GM23338 (cell line): ENCODE results near the gene CACNA1H. TPM values are rescaled to one million over a fixed set of nuclear protein-coding genes. Genes with fewer than 3 reads are reported as not detected.

Experiments used
- ATAC-seq: fragments of 200-7000 bp; cut with Tn5 transposase; 3 replicates; pipeline ENCODE4 v1.9.1; 2020
- DNase-seq: peaks from one replicate; pipeline ENCODE4 v3.0.0-alpha.2; 2015; ENCODE audit warnings: low spot score
- H2AFZ ChIP-seq: fragments of 200-600 bp; sonication (generic); 2 replicates; pipeline ENCODE4 v1.8.0; 2016; ENCODE audit warnings: antibody characterized with exemption, mild to moderate bottlenecking, moderate library complexity
- H3F3A ChIP-seq: fragments of 200-600 bp; sonication (generic); replicated peaks from 2 replicates; pipeline ENCODE4 v1.8.0; 2017; ENCODE audit warnings: antibody characterized with exemption, mixed run types, low read depth
- H3K27ac ChIP-seq: fragments of 200-600 bp; sonication (generic); 2 replicates; pipeline ENCODE4 v1.6.1; 2016; ENCODE audit warnings: low read depth
- H3K27me3 ChIP-seq: fragments of 200-600 bp; sonication (generic); 2 replicates; pipeline ENCODE4 v1.8.0; 2016; ENCODE audit warnings: mild to moderate bottlenecking, mixed run types, moderate library complexity; ENCODE audit not compliant: insufficient read depth
- H3K36me3 ChIP-seq: fragments of 200-600 bp; sonication (generic); 2 replicates; pipeline ENCODE4 v1.8.0; 2016; ENCODE audit warnings: mild to moderate bottlenecking; ENCODE audit not compliant: insufficient read depth
- H3K4me1 ChIP-seq: fragments of 200-600 bp; sonication (generic); 2 replicates; pipeline ENCODE4 v1.8.0; 2016; ENCODE audit warnings: mild to moderate bottlenecking, moderate library complexity; ENCODE audit not compliant: insufficient read depth
- H3K4me2 ChIP-seq: fragments of 200-600 bp; sonication (generic); 2 replicates; pipeline ENCODE4 v1.7.1; 2017; ENCODE audit warnings: mixed run types
- H3K4me3 ChIP-seq: fragments of 200-600 bp; sonication (generic); 2 replicates; pipeline ENCODE4 v1.6.1; 2016; ENCODE audit warnings: mixed run types
- H3K79me2 ChIP-seq: fragments of 200-600 bp; sonication (generic); replicated peaks from 2 replicates; pipeline ENCODE4 v1.8.0; 2017; ENCODE audit warnings: mild to moderate bottlenecking; ENCODE audit not compliant: insufficient read depth
- H3K9me2 ChIP-seq: fragments of 200-600 bp; sonication (generic); 2 replicates; pipeline ENCODE4 v1.8.0; 2017; ENCODE audit not compliant: insufficient read depth
- H4K20me1 ChIP-seq: fragments of 200-600 bp; sonication (generic); replicated peaks from 2 replicates; pipeline ENCODE4 v1.8.0; 2017; ENCODE audit warnings: mild to moderate bottlenecking; ENCODE audit not compliant: insufficient read depth
- H3K27ac Mint-ChIP-seq: 2 replicates; pipeline ENCODE4 v1.8.0; 2020; ENCODE audit warnings: inconsistent platforms, mild to moderate bottlenecking, moderate library complexity, mixed read lengths
- H3K27me3 Mint-ChIP-seq: 3 replicates; pipeline ENCODE4 v1.8.0; 2022; ENCODE audit warnings: low read depth, mild to moderate bottlenecking, moderate library complexity, mixed read lengths, inconsistent platforms; ENCODE audit not compliant: insufficient read depth, poor library complexity
- H3K36me3 Mint-ChIP-seq: 3 replicates; pipeline ENCODE4 v1.8.0; 2021; ENCODE audit warnings: low read depth, mild to moderate bottlenecking, inconsistent platforms, moderate library complexity, mixed read lengths
- H3K4me1 Mint-ChIP-seq: 3 replicates; pipeline ENCODE4 v1.8.0; 2020; ENCODE audit warnings: mild to moderate bottlenecking, inconsistent platforms, mixed read lengths
- H3K4me3 Mint-ChIP-seq: 3 replicates; pipeline ENCODE4 v1.8.0; 2021; ENCODE audit warnings: moderate library complexity, mild to moderate bottlenecking, inconsistent platforms, mixed read lengths
- H3K9me3 Mint-ChIP-seq: 3 replicates; pipeline ENCODE4 v1.8.0; 2020; ENCODE audit warnings: moderate library complexity, mild to moderate bottlenecking, inconsistent platforms, mixed read lengths
- CTCF ChIP-seq, 2 experiments: fragments of 200-600 bp in 1 of 2; sonication (generic) in 1 of 2; conservative IDR thresholded peaks; 2 replicates each; pipeline versions ENCODE4 v1.5.1 to v1.6.1; 2016 to 2017; ENCODE audit warnings: antibody characterized with exemption in 2 of 2, low read depth in 2 of 2, mild to moderate bottlenecking in 2 of 2, moderate library complexity in 1 of 2
- NANOG ChIP-seq: IDR thresholded peaks from 2 replicates; pipeline ENCODE4 v1.6.1; 2016; ENCODE audit warnings: antibody characterized with exemption, borderline replicate concordance
- STAT1 ChIP-seq: IDR thresholded peaks from one replicate; pipeline ENCODE4 v1.6.1; 2016; ENCODE audit warnings: antibody characterized with exemption; ENCODE audit not compliant: unreplicated experiment
- ZNF462 ChIP-seq: fragments of 250-450 bp; sonication (Bioruptor Pico); IDR thresholded peaks from 2 replicates; pipeline ENCODE4 v1.5.0; 2020; ENCODE audit warnings: mild to moderate bottlenecking, moderate library complexity
- polyA plus RNA-seq: library from polyadenylated mRNA; unstranded; fragments of >200 nt; fragmentation: Nextera tagmentation; extraction: Ambion mirVana; gene quantifications from 2 replicates; pipeline ENCODE4 v1.2.1, GENCODE V29; 2016
- total RNA-seq: library from RNA; depleted of rRNA; stranded (reverse); fragments of >200 nt; shearing (Covaris generic); gene quantifications from 2 replicates; pipeline ENCODE4 v1.2.3, GENCODE V29; 2014
- TF ChIP-seq, protein P1 (sequence below): IDR thresholded peaks from 2 replicates; pipeline ENCODE4 v1.6.1; 2016; ENCODE audit warnings: antibody characterized with exemption

The CACNA1H gene
- total and polyA plus RNA-seq, 2 experiments from 2014 or later = 3.5 to 43.3 TPM

GRCh38 chr16:1149101-1149636 is 3.7 kb upstream of the CACNA1H start:
- H3K9me2 ChIP-seq = no peaks in the 10 kb centered on the region
- H3F3A ChIP-seq = 0 out of 2 replicates have a peak, but pooled peaks cover 7% of the 10 kb centered on the region
- H3K4me3 ChIP-seq = no peak overlapping the region
- no peak overlapping the region for H2AFZ ChIP-seq
- H3K79me2 ChIP-seq = 0 out of 2 replicates have a peak, but pooled peaks cover 2% of the 10 kb centered on the region
- Mint-ChIP-seq H3K27ac (no peak overlapping the region), H3K4me1 (peaks cover 3% of the 10 kb centered on the region; the same call in 1 of the 3 replicates), H3K9me3 (peaks cover 15% of the 10 kb centered on the region), H3K36me3 (0 out of 3 replicates have a peak, but pooled peaks cover 3% of the 10 kb centered on the region), H3K4me3 (no peak overlapping the region), H3K27me3 (peaks cover 5% of the 10 kb centered on the region)
- H4K20me1 ChIP-seq = no peaks in the 10 kb centered on the region
- no peak for TF ChIP-seq ZNF462
- TF ChIP-seq STAT1 = no peak
- TF ChIP-seq, protein P1, sequence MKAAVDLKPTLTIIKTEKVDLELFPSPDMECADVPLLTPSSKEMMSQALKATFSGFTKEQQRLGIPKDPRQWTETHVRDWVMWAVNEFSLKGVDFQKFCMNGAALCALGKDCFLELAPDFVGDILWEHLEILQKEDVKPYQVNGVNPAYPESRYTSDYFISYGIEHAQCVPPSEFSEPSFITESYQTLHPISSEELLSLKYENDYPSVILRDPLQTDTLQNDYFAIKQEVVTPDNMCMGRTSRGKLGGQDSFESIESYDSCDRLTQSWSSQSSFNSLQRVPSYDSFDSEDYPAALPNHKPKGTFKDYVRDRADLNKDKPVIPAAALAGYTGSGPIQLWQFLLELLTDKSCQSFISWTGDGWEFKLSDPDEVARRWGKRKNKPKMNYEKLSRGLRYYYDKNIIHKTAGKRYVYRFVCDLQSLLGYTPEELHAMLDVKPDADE = no peak
- no peak for ATAC-seq
- H3K27me3 ChIP-seq = no peaks in the 10 kb centered on the region
- no peak overlapping the region for H3K4me2 ChIP-seq
- H3K27ac ChIP-seq = no peak overlapping the region
- DNase-seq = no peak
- peaks cover 9% of the 10 kb centered on the region for H3K4me1 ChIP-seq
- H3K36me3 ChIP-seq = no peaks in the 10 kb centered on the region

DNA sequence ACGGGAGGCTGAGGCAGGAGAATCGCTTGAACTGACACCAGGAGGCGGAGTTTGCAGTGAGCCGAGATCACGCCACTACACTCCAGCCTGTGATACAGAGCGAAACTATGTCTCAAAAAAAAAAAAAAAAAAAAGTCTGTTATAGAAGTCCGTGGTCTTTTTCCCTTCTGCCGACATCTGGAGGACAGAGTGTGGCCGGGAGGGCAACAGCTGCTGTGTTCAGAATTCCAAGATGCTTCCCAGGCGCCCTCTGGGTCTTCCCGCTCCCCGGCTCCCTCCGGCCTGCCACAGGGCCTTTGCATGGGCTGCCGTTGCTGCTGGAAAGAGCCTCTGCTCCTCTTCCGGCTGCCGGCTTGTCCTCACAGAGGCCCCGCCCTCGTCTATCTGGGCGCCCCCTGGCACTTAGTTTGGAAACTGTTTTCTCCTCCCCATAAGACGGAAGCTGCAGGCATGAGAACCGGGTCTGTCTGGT is 2.4 kb upstream of the CACNA1H start:
- peaks cover 15% of the 10 kb centered on the region for H3K9me3 Mint-ChIP-seq
- Histone ChIP-seq H3K4me2 (no peak overlapping the region), H3K27ac (no peak overlapping the region), H3K36me3 (no peaks in the 10 kb centered on the region), H3F3A (0 out of 2 replicates have a peak, but pooled peaks cover 7% of the 10 kb centered on the region), H3K4me1 (peaks cover 15% of the 10 kb centered on the region), H3K9me2 (no peaks in the 10 kb centered on the region), H4K20me1 (0 out of 2 replicates have a peak, but pooled peaks cover 2% of the 10 kb centered on the region), H3K27me3 (no peaks in the 10 kb centered on the region), H3K4me3 (no peak overlapping the region), H3K79me2 (peaks cover 15% of the 10 kb centered on the region; the same call in 1 of the 2 replicates), H2AFZ (no peak overlapping the region)
- H3K27ac Mint-ChIP-seq = no peak overlapping the region
- peaks cover 5% of the 10 kb centered on the region; the same call in 2 of the 3 replicates for H3K4me1 Mint-ChIP-seq
- H3K4me3 Mint-ChIP-seq = 0 out of 3 replicates have a peak overlapping the region, but pooled peaks have one; percentile 27
- peak; percentile 64 for DNase-seq
- H3K36me3 Mint-ChIP-seq = 0 out of 3 replicates have a peak, but pooled peaks cover 3% of the 10 kb centered on the region
- ATAC-seq = no peak
- TF ChIP-seq CTCF (conservative IDR thresholded peaks at IDR 0.05; ENCODE audit: low read depth in 2 of 2) = peak in 1 of 2 experiments; percentile 25; a peak in 2 of 4 replicates
- TF ChIP-seq NANOG = no peak
- H3K27me3 Mint-ChIP-seq = peaks cover 5% of the 10 kb centered on the region
